Hepatocyte (in vitro differentiated cells): ENCODE results near the gene COMT. TPM values are rescaled to one million over a fixed set of nuclear protein-coding genes. Genes with fewer than 3 reads are reported as not detected.
"Not testable (repeated sequence)": the region's sequence is repeated elsewhere in the genome, so short reads cannot be mapped to it uniquely, and the experiment has no call there.

Experiments used
- DNase-seq: peaks from one replicate; pipeline ENCODE4 v3.0.0-alpha.2; 2016; ENCODE audit warnings: low spot score
- H2AFZ ChIP-seq: fragments of 200-600 bp; sonication (generic); 2 replicates; pipeline ENCODE4 v1.6.0; 2016; ENCODE audit warnings: antibody characterized with exemption, mild to moderate bottlenecking
- H3K27ac ChIP-seq: fragments of 200-600 bp; sonication (generic); 2 replicates; pipeline ENCODE4 v1.5.1; 2016; ENCODE audit warnings: mild to moderate bottlenecking
- H3K27me3 ChIP-seq: fragments of 200-600 bp; sonication (generic); 2 replicates; pipeline ENCODE4 v1.6.1; 2016
- H3K36me3 ChIP-seq: fragments of 200-600 bp; sonication (generic); replicated peaks from 2 replicates; pipeline ENCODE4 v1.5.1; 2016; ENCODE audit warnings: low read depth; ENCODE audit not compliant: insufficient read depth
- H3K4me1 ChIP-seq: fragments of 200-600 bp; sonication (generic); 2 replicates; pipeline ENCODE4 v1.5.1; 2016; ENCODE audit warnings: mild to moderate bottlenecking, moderate library complexity; ENCODE audit not compliant: insufficient read depth
- H3K4me2 ChIP-seq: fragments of 200-600 bp; sonication (generic); 2 replicates; pipeline ENCODE4 v1.6.0; 2016
- H3K4me3 ChIP-seq: fragments of 200-600 bp; sonication (generic); 2 replicates; pipeline ENCODE4 v1.5.1; 2016; ENCODE audit warnings: mild to moderate bottlenecking
- H3K79me2 ChIP-seq: fragments of 200-600 bp; sonication (generic); 2 replicates; pipeline ENCODE4 v1.6.0; 2017; ENCODE audit warnings: mild to moderate bottlenecking
- H3K9me2 ChIP-seq: fragments of 200-600 bp; sonication (generic); replicated peaks from 2 replicates; pipeline ENCODE4 v1.6.0; 2017; ENCODE audit warnings: mild to moderate bottlenecking; ENCODE audit not compliant: insufficient read depth
- H3K9me3 ChIP-seq: fragments of 200-600 bp; sonication (generic); 2 replicates; pipeline ENCODE4 v1.5.1; 2016; ENCODE audit warnings: low read depth, mild to moderate bottlenecking
- H4K20me1 ChIP-seq: fragments of 200-600 bp; sonication (generic); 2 replicates; pipeline ENCODE4 v1.6.0; 2016; ENCODE audit warnings: mild to moderate bottlenecking; ENCODE audit not compliant: insufficient read depth, poor library complexity, severe bottlenecking
- EZH2 ChIP-seq: fragments of 200-600 bp; sonication (generic); IDR thresholded peaks from 2 replicates; pipeline ENCODE4 v1.6.1; 2016; ENCODE audit warnings: antibody characterized with exemption, mild to moderate bottlenecking, borderline replicate concordance
- EZH2phosphoT487 ChIP-seq: fragments of 200-600 bp; sonication (generic); IDR thresholded peaks from one replicate; pipeline ENCODE4 v1.6.1; 2018; ENCODE audit warnings: antibody characterized with exemption, mild to moderate bottlenecking, low read depth, moderate library complexity; ENCODE audit not compliant: unreplicated experiment, severe bottlenecking
- WGBS: methylation state at CpG from one replicate; pipeline ENCODE4 v1.1.6; 2016; ENCODE audit warnings: low lambda C conversion rate; ENCODE audit errors: missing lambda C conversion rate; 5-methylcytosine and 5-hydroxymethylcytosine counted together
- polyA plus RNA-seq: library from polyadenylated mRNA; unstranded; fragments of >200 nt; fragmentation: Nextera tagmentation; extraction: Ambion mirVana; gene quantifications from 2 replicates; pipeline ENCODE4 v1.2.1, GENCODE V29; 2016
- total RNA-seq: library from RNA; depleted of rRNA; stranded (reverse); fragments of >200 nt; gene quantifications from 2 replicates; pipeline ENCODE4 v1.2.3, GENCODE V29; 2014
- TF ChIP-seq, protein P1 (sequence below): fragments of 200-600 bp; sonication (generic); IDR thresholded peaks from 2 replicates; pipeline ENCODE4 v1.5.1; 2016; ENCODE audit warnings: antibody characterized with exemption, mild to moderate bottlenecking; ENCODE audit not compliant: poor library complexity

COMT gene
- total and polyA plus RNA-seq, 2 experiments from 2014 or later: 74.5 to 153 TPM

DNA sequence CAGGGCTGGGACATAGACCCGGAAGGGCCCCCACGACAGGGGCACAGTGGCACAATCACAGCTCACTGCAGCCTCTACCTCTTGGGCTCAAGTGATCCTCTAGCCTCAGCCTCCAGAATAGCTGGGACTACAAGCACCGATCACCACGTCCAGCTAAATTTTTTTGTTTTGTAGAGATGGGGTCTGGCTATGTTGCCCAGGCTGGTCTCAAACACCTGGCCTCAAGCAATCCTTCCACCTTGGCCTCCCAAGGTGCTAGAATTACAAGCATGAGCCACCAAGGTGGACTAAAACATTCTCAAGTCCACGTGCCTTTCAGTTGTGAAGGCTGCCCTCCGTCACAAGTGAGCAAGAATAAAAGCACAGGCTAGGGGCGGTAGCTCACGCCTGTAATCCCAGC, 10.1 kb upstream of the COMT start:
- Histone ChIP-seq H4K20me1 (no peaks in the 10 kb centered on the region), H3K9me3 (no peaks in the 10 kb centered on the region), H3K4me3 (no peak overlapping the region), H3K36me3 (no peaks in the 10 kb centered on the region), H3K4me2 (no peak overlapping the region), H2AFZ (no peak overlapping the region), H3K27me3 (no peaks in the 10 kb centered on the region), H3K27ac (no peak overlapping the region), H3K79me2 (no peaks in the 10 kb centered on the region), H3K4me1 (no peaks in the 10 kb centered on the region), H3K9me2 (no peaks in the 10 kb centered on the region)
- TF ChIP-seq EZH2phosphoT487: no peak
- TF ChIP-seq EZH2: no peak
- TF ChIP-seq, protein P1, sequence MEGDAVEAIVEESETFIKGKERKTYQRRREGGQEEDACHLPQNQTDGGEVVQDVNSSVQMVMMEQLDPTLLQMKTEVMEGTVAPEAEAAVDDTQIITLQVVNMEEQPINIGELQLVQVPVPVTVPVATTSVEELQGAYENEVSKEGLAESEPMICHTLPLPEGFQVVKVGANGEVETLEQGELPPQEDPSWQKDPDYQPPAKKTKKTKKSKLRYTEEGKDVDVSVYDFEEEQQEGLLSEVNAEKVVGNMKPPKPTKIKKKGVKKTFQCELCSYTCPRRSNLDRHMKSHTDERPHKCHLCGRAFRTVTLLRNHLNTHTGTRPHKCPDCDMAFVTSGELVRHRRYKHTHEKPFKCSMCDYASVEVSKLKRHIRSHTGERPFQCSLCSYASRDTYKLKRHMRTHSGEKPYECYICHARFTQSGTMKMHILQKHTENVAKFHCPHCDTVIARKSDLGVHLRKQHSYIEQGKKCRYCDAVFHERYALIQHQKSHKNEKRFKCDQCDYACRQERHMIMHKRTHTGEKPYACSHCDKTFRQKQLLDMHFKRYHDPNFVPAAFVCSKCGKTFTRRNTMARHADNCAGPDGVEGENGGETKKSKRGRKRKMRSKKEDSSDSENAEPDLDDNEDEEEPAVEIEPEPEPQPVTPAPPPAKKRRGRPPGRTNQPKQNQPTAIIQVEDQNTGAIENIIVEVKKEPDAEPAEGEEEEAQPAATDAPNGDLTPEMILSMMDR: no peak
- DNase-seq: no peak
- 96% methylated on average over 8 of the region's 8 CpGs for WGBS

DNA sequence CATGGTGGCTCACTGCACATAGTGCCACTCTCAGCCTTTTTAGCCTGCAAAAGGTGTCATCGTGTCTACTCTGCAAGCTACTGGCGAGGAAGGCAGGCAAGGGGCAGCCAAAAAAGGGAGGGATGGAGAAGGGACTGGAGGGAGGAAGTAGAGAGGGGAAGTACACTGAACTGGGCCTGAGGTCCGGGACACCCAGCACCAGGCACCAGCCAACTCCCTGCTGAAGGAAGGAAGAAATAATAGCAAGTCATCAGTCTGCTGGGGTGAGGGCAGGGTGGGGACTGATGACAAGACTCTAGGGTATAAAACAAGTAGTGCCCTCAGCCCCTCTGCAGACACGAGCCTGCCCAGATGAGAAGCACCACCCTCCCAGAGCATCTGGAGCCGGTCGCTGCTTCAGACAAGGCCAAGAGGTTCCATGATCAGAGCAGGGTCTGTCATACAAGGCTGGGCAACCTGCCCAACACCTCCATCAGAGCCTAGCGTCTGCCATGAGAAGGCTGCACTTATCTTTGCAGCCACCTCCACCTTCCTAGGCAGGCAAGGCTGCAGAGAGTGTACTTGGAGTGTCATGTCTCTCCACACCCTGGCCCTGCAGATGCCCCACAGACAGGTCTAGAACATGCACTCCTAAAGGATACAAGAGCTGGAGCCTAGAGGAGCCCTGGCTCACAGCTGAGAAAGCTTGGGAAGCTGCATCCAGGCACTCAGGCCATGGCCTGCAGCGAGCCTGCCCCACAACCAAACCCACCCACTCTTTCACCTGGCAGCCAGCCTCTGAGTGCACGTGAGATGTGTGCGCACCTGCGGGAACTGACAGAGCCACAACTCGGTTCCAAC, 9.0 kb upstream of the COMT start:
- H3K36me3 ChIP-seq: no peaks in the 10 kb centered on the region
- no peak overlapping the region for H2AFZ ChIP-seq
- H3K4me1 ChIP-seq: no peaks in the 10 kb centered on the region
- no peaks in the 10 kb centered on the region for H4K20me1 ChIP-seq
- H3K4me2 ChIP-seq: no peak overlapping the region
- H3K9me2 ChIP-seq: no peaks in the 10 kb centered on the region
- H3K27ac ChIP-seq: no peak overlapping the region
- no peak overlapping the region for H3K4me3 ChIP-seq
- WGBS: 89% methylated on average over 12 of the region's 12 CpGs
- DNase-seq: no peak
- H3K79me2 ChIP-seq: no peaks in the 10 kb centered on the region
- no peaks in the 10 kb centered on the region for H3K27me3 ChIP-seq
- TF ChIP-seq EZH2: no peak
- TF ChIP-seq, protein P1: no peak
- no peak for TF ChIP-seq EZH2phosphoT487
- H3K9me3 ChIP-seq: no peaks in the 10 kb centered on the region

DNA sequence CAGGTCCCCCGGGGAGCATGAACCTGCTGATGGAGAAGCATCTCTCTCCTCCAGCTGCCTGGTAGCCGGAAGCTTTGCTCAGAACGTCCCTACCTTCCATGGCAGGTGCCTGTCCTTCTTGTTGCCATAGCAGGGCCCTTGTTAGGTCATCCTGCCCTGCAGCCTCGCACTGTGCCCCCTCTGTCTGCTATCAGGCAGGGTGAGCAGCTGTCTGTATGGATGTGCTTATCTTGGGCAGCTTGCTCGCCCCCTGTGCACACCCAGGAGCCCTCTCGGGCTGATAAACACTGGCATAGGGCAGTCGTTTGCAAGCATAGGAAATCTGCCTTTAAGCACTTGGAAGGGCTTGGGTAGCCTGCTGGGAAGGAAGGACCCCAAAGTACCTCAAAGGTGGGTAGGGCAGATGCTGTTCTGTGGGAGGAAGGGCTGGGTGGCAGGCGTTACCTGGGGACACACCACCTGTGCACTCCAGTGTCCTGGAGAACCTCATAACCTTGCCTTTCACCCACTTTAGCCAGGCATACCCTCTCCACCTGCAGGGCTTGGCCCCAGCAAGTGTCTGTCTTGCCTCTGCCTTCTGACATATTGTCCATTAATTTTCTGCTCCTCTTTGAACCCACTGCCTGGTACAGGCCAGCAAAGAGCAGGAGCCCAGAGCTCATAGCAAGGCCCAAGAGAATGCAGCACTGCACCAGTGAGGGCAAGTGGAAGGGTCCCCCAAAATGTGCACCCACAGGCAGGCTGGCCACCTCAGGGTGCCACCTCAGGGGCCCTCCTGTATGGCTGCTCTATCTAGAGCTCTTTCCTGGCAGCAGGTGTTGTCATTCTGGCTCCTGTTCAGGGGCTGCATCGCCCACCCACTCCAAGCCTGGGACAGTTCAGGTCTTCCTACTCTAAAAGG, 8.0 kb upstream of the COMT start:
- no peaks in the 10 kb centered on the region for H3K4me1 ChIP-seq
- no peak overlapping the region for H3K4me2 ChIP-seq
- no peaks in the 10 kb centered on the region for H3K27me3 ChIP-seq
- H3K4me3 ChIP-seq: no peak overlapping the region
- DNase-seq: no peak
- TF ChIP-seq EZH2phosphoT487: no peak
- TF ChIP-seq, protein P1: no peak
- no peak for TF ChIP-seq EZH2
- H3K9me3 ChIP-seq: no peaks in the 10 kb centered on the region
- no peaks in the 10 kb centered on the region for H3K9me2 ChIP-seq
- no peaks in the 10 kb centered on the region for H3K79me2 ChIP-seq
- WGBS: 78% methylated on average over 9 of the region's 9 CpGs
- H2AFZ ChIP-seq: no peak overlapping the region
- H4K20me1 ChIP-seq: no peaks in the 10 kb centered on the region
- H3K36me3 ChIP-seq: no peaks in the 10 kb centered on the region
- no peak overlapping the region for H3K27ac ChIP-seq

DNA sequence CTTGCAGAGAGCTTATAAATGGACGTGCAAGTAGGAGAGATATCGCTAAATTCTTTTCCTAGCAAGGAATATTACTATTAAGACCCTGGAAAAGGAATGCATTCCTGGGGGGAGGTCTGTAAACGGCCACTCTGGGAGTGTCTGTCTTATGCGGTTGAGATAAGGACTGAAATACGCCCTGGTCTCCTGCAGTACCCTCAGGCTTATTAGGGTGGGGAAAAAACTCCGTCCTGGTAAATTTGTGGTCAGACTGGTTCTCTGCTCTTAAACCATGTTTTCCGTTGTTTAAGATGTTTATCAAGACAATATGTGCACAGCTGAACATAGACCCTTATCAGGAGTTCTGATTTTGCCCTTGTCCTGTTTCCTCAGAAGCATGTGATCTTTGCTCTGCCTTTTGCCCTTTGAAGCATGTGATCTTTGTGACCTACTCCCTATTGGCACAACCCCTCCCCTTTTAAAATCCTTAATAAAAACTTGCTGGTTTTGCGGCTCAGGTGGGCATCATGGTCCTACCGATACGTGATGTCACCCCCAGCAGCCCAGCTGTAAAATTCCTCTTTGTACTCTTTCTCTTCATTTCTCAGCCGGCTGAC, 6.4 kb upstream of the COMT start:
- H3K4me3 ChIP-seq, H3K27me3 ChIP-seq, H2AFZ ChIP-seq, H4K20me1 ChIP-seq, DNase-seq, H3K4me2 ChIP-seq, H3K9me2 ChIP-seq, H3K4me1 ChIP-seq, H3K9me3 ChIP-seq, H3K36me3 ChIP-seq, H3K79me2 ChIP-seq, H3K27ac ChIP-seq: not testable (repeated sequence)
- 87% methylated on average over 11 of the region's 11 CpGs for WGBS
